Mesodermal cell (in vitro differentiated cells): ENCODE measurements around the gene STAG1.
"Not testable (repeated sequence)": the region's sequence is repeated elsewhere in the genome, so short reads cannot be mapped to it uniquely, and the experiment has no call there.

Experiments used
- H3K27ac ChIP-seq: 2 replicates; pipeline ENCODE4 v1.7.0; 2013; ENCODE audit warnings: mild to moderate bottlenecking, low read depth, low read length, moderate library complexity; ENCODE audit not compliant: severe bottlenecking
- H3K36me3 ChIP-seq: 2 replicates; pipeline ENCODE4 v1.7.1; 2013; ENCODE audit warnings: mild to moderate bottlenecking, low read length, moderate library complexity; ENCODE audit not compliant: control insufficient read depth, insufficient read depth
- H3K4me1 ChIP-seq: one replicate; pipeline ENCODE4 v1.7.1; 2013; ENCODE audit warnings: mild to moderate bottlenecking, low read length; ENCODE audit not compliant: insufficient read depth, control insufficient read depth, poor library complexity, severe bottlenecking
- H3K4me3 ChIP-seq: 2 replicates; pipeline ENCODE4 v1.7.0; 2013; ENCODE audit warnings: low read length, control low read depth, mild to moderate bottlenecking; ENCODE audit not compliant: insufficient read depth, poor library complexity, severe bottlenecking; ENCODE audit errors: extremely low read depth
- H3K9me3 ChIP-seq: 2 replicates; pipeline ENCODE4 v1.7.1; 2013; ENCODE audit warnings: mild to moderate bottlenecking, low read length, moderate library complexity; ENCODE audit not compliant: control insufficient read depth
- WGBS, 2 experiments: methylation state at CpG; one replicate each; pipeline ENCODE4 v1.1.5; 2013; ENCODE audit warnings: missing lambda C conversion rate in 2 of 2; ENCODE audit not compliant: insufficient coverage in 2 of 2; 5-methylcytosine and 5-hydroxymethylcytosine counted together

Gene STAG1

GRCh38 chr3:136343446-136343845 is 408.7 kb downstream of the STAG1 start:
- H3K4me3 ChIP-seq, result no peak overlapping the region
- peaks cover 44% of the 10 kb centered on the region for H3K36me3 ChIP-seq
- H3K4me1 ChIP-seq, result peaks cover 7% of the 10 kb centered on the region
- WGBS, 2 experiments, result 100% methylated on average over 1 of the region's 2 CpGs
- H3K27ac ChIP-seq, result peak overlapping the region; percentile 75
- no peaks in the 10 kb centered on the region for H3K9me3 ChIP-seq

DNA sequence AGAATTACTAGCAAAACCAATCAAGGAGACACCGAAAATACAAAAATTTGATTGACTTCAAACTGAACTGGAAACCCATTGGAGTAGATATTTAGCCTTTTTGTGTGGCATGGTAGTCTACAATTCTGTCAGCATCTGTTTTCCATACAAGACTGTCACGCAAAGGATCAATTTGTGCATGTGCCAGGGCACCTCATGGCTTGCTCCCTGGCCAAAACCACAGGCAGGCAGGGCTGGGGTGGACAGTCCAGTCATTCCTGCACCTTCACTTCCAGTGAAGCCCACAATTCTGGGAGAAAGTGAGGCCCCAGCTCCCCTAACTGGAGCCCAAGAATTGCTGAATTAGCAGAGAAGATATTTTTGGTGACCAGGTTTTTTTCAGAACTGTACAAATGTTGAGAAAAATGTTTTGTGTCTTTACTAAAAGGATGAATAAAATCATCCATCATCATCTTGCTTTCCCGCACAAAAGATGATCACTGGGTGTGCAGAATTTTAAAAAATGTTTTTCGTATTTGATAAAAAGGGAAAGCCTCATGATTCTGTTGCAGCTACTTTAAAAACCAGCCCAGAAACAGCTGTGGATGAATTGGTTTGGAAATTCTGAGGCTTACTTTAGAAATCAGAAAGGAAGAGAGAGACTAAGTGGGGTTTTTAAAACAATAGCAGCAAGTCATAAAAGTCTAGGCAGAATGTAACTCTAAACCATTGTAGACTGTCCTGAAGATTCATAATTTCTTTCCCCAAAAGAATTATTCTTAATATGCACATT is 415.7 kb downstream of the STAG1 start:
- no peaks in the 10 kb centered on the region for H3K9me3 ChIP-seq
- H3K36me3 ChIP-seq, result peaks cover 79% of the 10 kb centered on the region
- no peak overlapping the region for H3K4me3 ChIP-seq
- 93 to 100% methylated on average over 1 to 2 of the region's 4 CpGs for WGBS, 2 experiments
- H3K27ac ChIP-seq, result no peak overlapping the region
- no peaks in the 10 kb centered on the region for H3K4me1 ChIP-seq

- WGBS, 2 experiments, result 90 to 98% methylated on average over 2 to 3 of the region's 6 CpGs
- H3K27ac ChIP-seq, H3K4me1 ChIP-seq, H3K4me3 ChIP-seq, H3K9me3 ChIP-seq: not testable (repeated sequence)
- H3K36me3 ChIP-seq, result peaks cover 62% of the 10 kb centered on the region
Measured at GRCh38 chr3:136334726-136335125, 417.5 kb downstream of the STAG1 start.

DNA sequence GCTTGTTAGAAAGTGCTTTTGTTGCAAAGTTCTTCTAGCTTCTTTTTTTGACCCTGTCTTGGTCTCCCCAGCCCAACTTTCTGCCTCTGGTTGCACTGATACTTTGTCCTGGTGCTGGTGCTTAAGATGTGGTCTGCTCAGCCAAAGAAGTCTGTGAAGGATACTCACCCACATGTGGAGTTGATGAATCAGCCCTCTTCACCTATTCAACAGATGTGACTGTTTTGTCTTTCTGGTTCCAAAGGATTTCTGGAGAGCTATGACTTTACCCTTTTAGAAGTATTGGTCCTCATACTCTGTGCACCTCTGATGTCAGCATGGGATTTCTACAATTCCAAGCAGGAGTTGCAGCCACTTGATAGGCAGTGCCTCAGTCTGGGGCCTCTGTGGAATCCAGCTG is 418.0 kb downstream of the STAG1 start:
- no peak overlapping the region for H3K4me3 ChIP-seq
- peaks cover 57% of the 10 kb centered on the region for H3K36me3 ChIP-seq
- no peak overlapping the region for H3K27ac ChIP-seq
- H3K9me3 ChIP-seq, result no peaks in the 10 kb centered on the region
- no peaks in the 10 kb centered on the region for H3K4me1 ChIP-seq

- Histone ChIP-seq H3K4me1 (no peaks in the 10 kb centered on the region), H3K36me3 (peaks cover 43% of the 10 kb centered on the region), H3K27ac (no peak overlapping the region), H3K9me3 (no peaks in the 10 kb centered on the region), H3K4me3 (no peak overlapping the region)
Measured at GRCh38 chr3:136332776-136333175, 419.4 kb downstream of the STAG1 start.

GRCh38 chr3:136332302-136332701 is 419.9 kb downstream of the STAG1 start:
- no peaks in the 10 kb centered on the region for H3K4me1 ChIP-seq
- no peaks in the 10 kb centered on the region for H3K9me3 ChIP-seq
- no CpG with 5 or more reads among the region's 1 CpG for WGBS, 2 experiments
- H3K27ac ChIP-seq, result no peak overlapping the region
- H3K36me3 ChIP-seq, result peaks cover 44% of the 10 kb centered on the region
- no peak overlapping the region for H3K4me3 ChIP-seq

- WGBS, 2 experiments, result 82 to 100% methylated on average over 1 to 3 of the region's 5 CpGs
- no peak overlapping the region for H3K27ac ChIP-seq
- peaks cover 46% of the 10 kb centered on the region for H3K36me3 ChIP-seq
- H3K9me3 ChIP-seq, result no peaks in the 10 kb centered on the region
- H3K4me1 ChIP-seq, result no peaks in the 10 kb centered on the region
- H3K4me3 ChIP-seq, result no peak overlapping the region
Measured at GRCh38 chr3:136330900-136331299, 421.3 kb downstream of the STAG1 start.

DNA sequence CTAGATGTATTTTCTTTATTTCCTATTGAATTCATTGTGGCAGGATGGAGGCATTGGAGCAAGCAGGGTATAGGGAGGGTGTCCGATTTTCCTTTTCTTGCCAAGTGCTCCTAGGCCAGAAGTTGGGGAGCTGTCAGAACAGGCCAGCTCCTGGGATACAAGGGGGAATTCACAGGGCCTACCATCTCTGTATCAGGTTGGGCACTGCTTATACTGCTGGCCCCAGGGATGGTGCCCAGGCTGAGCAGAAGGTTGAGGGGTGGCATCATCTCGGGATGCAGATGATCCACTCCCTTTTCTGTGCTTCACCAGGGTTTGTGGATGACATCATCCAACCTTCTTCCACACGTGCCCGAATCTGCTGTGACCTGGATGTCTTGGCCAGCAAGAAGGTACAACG is 422.6 kb downstream of the STAG1 start:
- WGBS, 2 experiments, result 88 to 95% methylated on average over 4 of the region's 5 CpGs
- H3K4me3 ChIP-seq, result no peak overlapping the region
- peaks cover 39% of the 10 kb centered on the region for H3K36me3 ChIP-seq
- no peaks in the 10 kb centered on the region for H3K4me1 ChIP-seq
- no peak overlapping the region for H3K27ac ChIP-seq
- no peaks in the 10 kb centered on the region for H3K9me3 ChIP-seq

DNA sequence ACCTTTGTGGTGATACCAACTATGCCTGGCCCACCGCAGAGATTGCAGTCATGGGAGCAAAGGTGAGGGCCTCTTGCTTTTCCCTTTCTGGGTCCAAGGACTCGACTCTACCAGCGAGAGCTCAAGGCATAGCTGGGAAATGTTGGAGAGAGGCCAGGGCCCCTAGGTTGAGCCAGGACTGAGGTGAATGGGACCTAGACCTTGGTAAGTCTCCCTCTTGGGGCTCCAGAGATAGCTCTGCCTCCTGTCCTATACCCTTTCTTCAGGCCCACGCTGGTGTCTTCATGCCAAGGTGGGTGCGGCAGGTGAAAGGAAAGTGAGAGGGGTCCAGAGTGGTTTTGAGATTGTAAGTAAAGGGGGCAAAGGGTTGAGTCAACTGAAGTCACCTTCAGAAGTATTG is 424.5 kb downstream of the STAG1 start:
- Histone ChIP-seq H3K4me3 (no peak overlapping the region), H3K36me3 (peaks cover 28% of the 10 kb centered on the region), H3K9me3 (peaks cover 5% of the 10 kb centered on the region), H3K27ac (no peak overlapping the region), H3K4me1 (no peaks in the 10 kb centered on the region)
- WGBS, 2 experiments, result 83 to 95% methylated on average over 1 to 2 of the region's 5 CpGs

- Histone ChIP-seq H3K9me3 (peaks cover 15% of the 10 kb centered on the region), H3K4me1 (no peaks in the 10 kb centered on the region), H3K27ac (no peak overlapping the region), H3K36me3 (peaks cover 26% of the 10 kb centered on the region), H3K4me3 (no peak overlapping the region)
- WGBS, 2 experiments, result 90 to 91% methylated on average over 3 to 4 of the region's 5 CpGs
Measured at GRCh38 chr3:136326316-136326715, 425.9 kb downstream of the STAG1 start.

GRCh38 chr3:136311968-136312367 is 440.2 kb downstream of the STAG1 start:
- no peak overlapping the region for H3K27ac ChIP-seq
- whole genome bisulfite sequencing, 2 experiments, result 88% methylated on average over 4 of the region's 5 CpGs; no CpG with 5 or more reads in 1 of the 2 experiments
- peaks cover under 1% of the 10 kb centered on the region for H3K9me3 ChIP-seq
- H3K4me3 ChIP-seq, result no peak overlapping the region
- peaks cover 4% of the 10 kb centered on the region for H3K36me3 ChIP-seq
- no peaks in the 10 kb centered on the region for H3K4me1 ChIP-seq
